Neutrophil (primary cell): ENCODE data around the gene ZNF768.

ENCODE experiments used
- H3K27ac ChIP-seq: fragments of 200-600 bp; sonication (generic); 2 replicates; pipeline ENCODE4 v1.5.1; 2016; ENCODE audit warnings: mild to moderate bottlenecking, moderate library complexity
- H3K27me3 ChIP-seq: fragments of 200-600 bp; sonication (generic); 2 replicates; pipeline ENCODE4 v1.6.0; 2016; ENCODE audit warnings: mild to moderate bottlenecking
- H3K36me3 ChIP-seq: fragments of 200-600 bp; sonication (generic); 2 replicates; pipeline ENCODE4 v1.5.1; 2017
- H3K4me1 ChIP-seq, 2 experiments: fragments of 200-600 bp in 1 of 2; sonication (generic) in 1 of 2; 1 replicate in 1 of 2; 2 replicates in 1 of 2; pipeline versions ENCODE4 v1.5.1 to v1.6.1; 2013 to 2016; ENCODE audit warnings: low read depth in 1 of 2, low read length in 1 of 2, mild to moderate bottlenecking in 1 of 2, moderate library complexity in 1 of 2; ENCODE audit not compliant: control insufficient read depth in 1 of 2, insufficient read depth in 1 of 2
- H3K4me3 ChIP-seq, 2 experiments: fragments of 200-600 bp in 1 of 2; sonication (generic) in 1 of 2; 1 replicate in 1 of 2; 2 replicates in 1 of 2; pipeline ENCODE4 v1.5.1; 2013 to 2016; ENCODE audit warnings: low read depth in 1 of 2, low read length in 1 of 2, mild to moderate bottlenecking in 1 of 2, moderate library complexity in 1 of 2
- H3K9me3 ChIP-seq: fragments of 200-600 bp; sonication (generic); 2 replicates; pipeline ENCODE4 v1.5.1; 2016
- TF ChIP-seq, protein P1 (sequence below): fragments of 200-600 bp; sonication (generic); IDR thresholded peaks from 2 replicates; pipeline ENCODE4 v1.5.1; 2016; ENCODE audit warnings: antibody characterized with exemption

ZNF768 gene

DNA sequence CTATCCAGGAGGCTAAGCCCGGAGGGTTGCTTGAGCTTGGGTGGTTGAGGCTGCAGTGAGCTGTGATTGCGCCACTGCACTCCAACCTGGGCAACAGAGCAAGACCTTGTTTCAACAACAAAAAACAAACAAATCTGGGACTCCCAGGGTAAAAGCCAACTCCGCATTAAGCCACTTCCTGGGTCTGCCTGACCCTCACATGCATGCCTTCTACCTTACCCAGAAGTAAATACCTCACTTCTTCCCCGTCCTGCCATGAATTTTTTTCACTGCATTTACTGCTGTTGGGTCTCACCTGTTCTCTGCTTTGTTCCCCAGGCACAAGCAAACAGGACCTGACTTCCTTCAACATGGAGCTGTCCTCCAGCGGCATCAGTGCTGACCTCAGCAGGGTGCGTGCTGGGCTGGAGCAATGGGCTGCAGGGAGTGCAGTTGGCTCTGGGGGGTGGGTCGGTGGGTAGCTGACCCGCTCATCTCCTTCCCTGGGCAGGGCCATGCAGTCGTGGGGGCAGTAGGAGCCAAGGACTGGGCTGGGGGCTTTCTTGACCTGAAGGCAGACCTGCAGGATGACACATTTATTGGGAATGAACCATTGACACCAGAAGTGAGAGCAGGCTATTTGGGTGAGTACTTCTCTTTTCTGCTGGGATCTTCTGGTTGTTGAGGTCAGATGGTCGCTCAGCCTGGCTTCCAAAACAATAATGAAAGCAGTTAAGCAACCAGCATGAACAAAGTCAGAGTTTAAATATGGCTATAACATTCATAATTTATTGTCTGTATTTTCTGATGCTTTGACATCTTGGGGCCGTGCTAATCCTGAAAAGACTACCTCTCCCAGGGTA, 37.4 kb downstream of the ZNF768 start:
- Histone ChIP-seq H3K27me3 (no peaks in the 10 kb centered on the region), H3K4me1 (no peaks in the 10 kb centered on the region), H3K4me3 (no peak overlapping the region), H3K36me3 (peaks cover 100% of the 10 kb centered on the region), H3K9me3 (no peaks in the 10 kb centered on the region), H3K27ac (no peak overlapping the region)
- TF ChIP-seq, protein P1, sequence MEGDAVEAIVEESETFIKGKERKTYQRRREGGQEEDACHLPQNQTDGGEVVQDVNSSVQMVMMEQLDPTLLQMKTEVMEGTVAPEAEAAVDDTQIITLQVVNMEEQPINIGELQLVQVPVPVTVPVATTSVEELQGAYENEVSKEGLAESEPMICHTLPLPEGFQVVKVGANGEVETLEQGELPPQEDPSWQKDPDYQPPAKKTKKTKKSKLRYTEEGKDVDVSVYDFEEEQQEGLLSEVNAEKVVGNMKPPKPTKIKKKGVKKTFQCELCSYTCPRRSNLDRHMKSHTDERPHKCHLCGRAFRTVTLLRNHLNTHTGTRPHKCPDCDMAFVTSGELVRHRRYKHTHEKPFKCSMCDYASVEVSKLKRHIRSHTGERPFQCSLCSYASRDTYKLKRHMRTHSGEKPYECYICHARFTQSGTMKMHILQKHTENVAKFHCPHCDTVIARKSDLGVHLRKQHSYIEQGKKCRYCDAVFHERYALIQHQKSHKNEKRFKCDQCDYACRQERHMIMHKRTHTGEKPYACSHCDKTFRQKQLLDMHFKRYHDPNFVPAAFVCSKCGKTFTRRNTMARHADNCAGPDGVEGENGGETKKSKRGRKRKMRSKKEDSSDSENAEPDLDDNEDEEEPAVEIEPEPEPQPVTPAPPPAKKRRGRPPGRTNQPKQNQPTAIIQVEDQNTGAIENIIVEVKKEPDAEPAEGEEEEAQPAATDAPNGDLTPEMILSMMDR = no peak

DNA sequence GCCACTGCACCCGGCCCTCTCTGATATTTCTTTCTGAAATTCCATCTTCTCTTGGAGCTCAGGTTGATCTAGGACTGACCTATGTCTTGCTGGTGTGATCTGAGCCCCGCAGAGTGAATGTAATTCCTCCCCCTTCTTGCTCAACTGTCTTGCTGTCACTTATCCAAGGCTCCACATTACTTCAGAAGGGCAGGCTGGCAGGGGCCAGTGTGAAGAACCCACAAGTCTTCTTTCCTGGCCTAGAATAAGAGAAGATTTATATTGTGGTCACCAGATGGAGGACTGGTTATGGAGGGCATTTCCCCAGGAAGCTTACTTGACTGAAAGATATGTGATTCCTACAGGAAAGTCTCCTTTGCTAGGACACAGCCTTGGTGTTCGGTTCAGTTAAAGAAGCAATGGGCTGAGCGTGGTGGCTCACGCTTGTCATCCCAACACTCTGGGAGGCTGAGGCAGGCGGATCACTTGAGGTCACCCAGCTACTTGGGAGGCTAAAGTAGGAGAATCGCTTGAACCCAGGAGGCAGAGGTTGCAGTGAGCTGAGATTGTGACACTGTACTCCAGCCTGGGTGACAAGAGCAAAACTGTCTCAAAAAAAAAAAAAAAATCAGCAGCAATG, 40.4 kb downstream of the ZNF768 start:
- TF ChIP-seq, protein P1 = no peak
- peaks cover 100% of the 10 kb centered on the region for H3K36me3 ChIP-seq

DNA sequence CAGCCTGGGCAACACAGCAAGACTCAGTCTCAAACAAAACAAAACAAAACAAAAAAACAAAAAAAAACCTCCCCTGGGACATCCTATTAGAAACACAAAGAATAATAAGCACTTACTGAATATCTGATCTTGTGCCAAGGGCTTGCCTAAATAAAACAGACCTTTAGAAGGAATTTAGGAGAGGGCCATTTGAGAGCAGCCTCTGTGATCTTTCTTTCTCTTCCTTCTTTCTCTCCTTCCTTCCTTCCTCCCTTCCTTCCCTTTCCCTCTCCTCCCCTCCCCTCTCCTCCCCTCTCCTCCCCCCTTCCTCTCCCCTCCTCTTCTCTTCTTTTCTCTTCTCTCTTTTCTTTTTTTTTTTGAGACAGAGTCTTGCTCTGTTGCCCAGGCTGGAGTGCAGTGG, 41.5 kb downstream of the ZNF768 start:
- H3K4me3 ChIP-seq = no peak overlapping the region
- peaks cover 100% of the 10 kb centered on the region for H3K36me3 ChIP-seq
- no peak overlapping the region for H3K27ac ChIP-seq
- no peaks in the 10 kb centered on the region for H3K27me3 ChIP-seq
- no peaks in the 10 kb centered on the region for H3K4me1 ChIP-seq
- TF ChIP-seq, protein P1 = no peak
- no peaks in the 10 kb centered on the region for H3K9me3 ChIP-seq

More for the DNA sequence above, 40.4 kb downstream of the ZNF768 start:
- H3K27me3 ChIP-seq = no peaks in the 10 kb centered on the region
- no peaks in the 10 kb centered on the region for H3K4me1 ChIP-seq
- no peak overlapping the region for H3K27ac ChIP-seq
- no peak overlapping the region for H3K4me3 ChIP-seq
- H3K9me3 ChIP-seq = no peaks in the 10 kb centered on the region

- H3K4me1 ChIP-seq = no peaks in the 10 kb centered on the region
- no peak overlapping the region for H3K4me3 ChIP-seq
- H3K36me3 ChIP-seq = peaks cover 95% of the 10 kb centered on the region
These were observed 44.0 kb downstream of the ZNF768 start for GRCh38 chr16:30482366-30482765.

GRCh38 chr16:30481381-30481780, 45.0 kb downstream of the ZNF768 start:
- Histone ChIP-seq H3K27ac (no peak overlapping the region), H3K4me3 (no peak overlapping the region), H3K9me3 (no peaks in the 10 kb centered on the region), H3K27me3 (no peaks in the 10 kb centered on the region), H3K4me1 (no peaks in the 10 kb centered on the region), H3K36me3 (peaks cover 95% of the 10 kb centered on the region)
- TF ChIP-seq, protein P1 = no peak

More at GRCh38 chr16:30482366-30482765, 44.0 kb downstream of the ZNF768 start:
- TF ChIP-seq, protein P1 = no peak
- H3K27ac ChIP-seq = no peak overlapping the region
- no peaks in the 10 kb centered on the region for H3K9me3 ChIP-seq
- H3K27me3 ChIP-seq = no peaks in the 10 kb centered on the region
